Stimulated activated CD8-positive, alpha-beta memory T cell treated with anti-CD3 and anti-CD28 coated beads, Interleukin-4, amount 100 ng/mL, for 1 hour (primary cell): ENCODE results near the gene VARS1.

Experiments used
- DNase-seq, 2 donors: peaks; one replicate each; pipeline ENCODE4 v3.0.0-alpha.2; 2020; ENCODE audit warnings: low read depth in 2 of 2, low spot score in 1 of 2

VARS1 gene

GRCh38 chr6:31749301-31750036 lies 46.1 kb downstream of the VARS1 start:
- no peak for DNase-seq
